ENCODE results near the gene FAF1.

DNA sequence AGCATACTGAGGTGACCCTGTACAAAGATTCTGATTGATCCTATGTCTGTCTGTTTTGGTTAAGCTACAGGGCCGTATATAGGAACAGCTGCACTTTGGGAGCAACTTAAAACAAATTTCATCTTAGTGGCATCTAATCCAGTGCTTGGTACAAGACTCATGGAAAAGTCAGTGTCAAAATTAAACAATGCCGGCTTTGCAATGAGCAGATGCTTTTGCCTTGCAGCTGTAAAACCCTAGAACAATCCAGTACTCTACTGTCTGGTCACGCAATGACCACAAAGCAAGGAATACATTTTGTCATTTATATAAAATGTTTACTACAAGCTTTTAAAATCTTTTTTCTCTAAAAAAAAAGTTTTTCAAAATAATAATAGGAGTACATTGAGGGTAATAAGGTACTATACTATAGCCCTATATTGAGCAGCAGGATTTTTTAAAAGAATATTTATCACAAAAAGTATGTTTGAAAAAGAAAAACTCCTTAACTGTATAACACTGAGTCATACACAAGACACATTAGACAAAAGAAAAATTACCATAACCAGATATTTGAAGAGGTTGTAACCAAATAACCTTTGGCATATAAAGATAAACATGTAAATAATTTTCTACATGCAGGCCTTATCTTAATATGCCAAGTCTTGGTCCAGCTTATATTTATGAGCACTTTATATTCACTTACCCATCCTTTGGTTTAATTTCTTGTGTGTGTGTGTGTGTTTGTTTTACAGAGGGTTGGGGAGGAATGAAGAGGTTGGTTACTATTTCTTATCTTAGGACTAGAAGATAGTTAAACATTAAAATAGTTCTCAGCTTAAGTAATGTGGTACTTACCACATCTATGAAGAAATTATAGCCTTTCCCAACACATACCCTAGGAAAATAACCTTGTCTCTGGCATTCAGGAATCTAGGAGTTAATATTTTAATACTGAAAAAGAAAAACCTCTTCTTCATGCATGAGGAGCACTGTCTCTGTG lies 262.3 kb downstream of the FAF1 start:
- TF ChIP-seq EZH2 (IDR thresholded peaks at IDR 0.05; ENCODE audit: borderline replicate concordance, low read depth, low read length, poor library complexity, severe bottlenecking), result no peak
- TF ChIP-seq, protein P1, sequence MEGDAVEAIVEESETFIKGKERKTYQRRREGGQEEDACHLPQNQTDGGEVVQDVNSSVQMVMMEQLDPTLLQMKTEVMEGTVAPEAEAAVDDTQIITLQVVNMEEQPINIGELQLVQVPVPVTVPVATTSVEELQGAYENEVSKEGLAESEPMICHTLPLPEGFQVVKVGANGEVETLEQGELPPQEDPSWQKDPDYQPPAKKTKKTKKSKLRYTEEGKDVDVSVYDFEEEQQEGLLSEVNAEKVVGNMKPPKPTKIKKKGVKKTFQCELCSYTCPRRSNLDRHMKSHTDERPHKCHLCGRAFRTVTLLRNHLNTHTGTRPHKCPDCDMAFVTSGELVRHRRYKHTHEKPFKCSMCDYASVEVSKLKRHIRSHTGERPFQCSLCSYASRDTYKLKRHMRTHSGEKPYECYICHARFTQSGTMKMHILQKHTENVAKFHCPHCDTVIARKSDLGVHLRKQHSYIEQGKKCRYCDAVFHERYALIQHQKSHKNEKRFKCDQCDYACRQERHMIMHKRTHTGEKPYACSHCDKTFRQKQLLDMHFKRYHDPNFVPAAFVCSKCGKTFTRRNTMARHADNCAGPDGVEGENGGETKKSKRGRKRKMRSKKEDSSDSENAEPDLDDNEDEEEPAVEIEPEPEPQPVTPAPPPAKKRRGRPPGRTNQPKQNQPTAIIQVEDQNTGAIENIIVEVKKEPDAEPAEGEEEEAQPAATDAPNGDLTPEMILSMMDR (conservative IDR thresholded peaks at IDR 0.05; ENCODE audit: low read depth, low read length), result no peak
